Adrenal gland (tissue), 5 donors: ENCODE data around the gene KCNK10.

Experiments used
- POLR2A ChIP-seq, 2 donors: fragments of 450-650 bp; IDR thresholded peaks; one replicate each; pipeline ENCODE4 v1.6.1; 2017; ENCODE audit warnings: antibody characterized with exemption in 2 of 2, mild to moderate bottlenecking in 2 of 2, moderate library complexity in 1 of 2
- TF ChIP-seq, protein P1 (sequence below), 6 experiments: fragments of 450-650 bp in 4 of 6; fragments of 200-600 bp in 2 of 6; sonication (generic) in 1 of 6; IDR thresholded peaks; 1 replicate in 5 of 6; 2 replicates in 1 of 6; pipeline versions ENCODE4 v1.5.1 to v1.8.0; 2016 to 2021; ENCODE audit warnings: antibody characterized with exemption in 6 of 6, mild to moderate bottlenecking in 2 of 6, moderate library complexity in 1 of 6
- donor health status: DM: no; HTN: no; CAD: no.

DNA sequence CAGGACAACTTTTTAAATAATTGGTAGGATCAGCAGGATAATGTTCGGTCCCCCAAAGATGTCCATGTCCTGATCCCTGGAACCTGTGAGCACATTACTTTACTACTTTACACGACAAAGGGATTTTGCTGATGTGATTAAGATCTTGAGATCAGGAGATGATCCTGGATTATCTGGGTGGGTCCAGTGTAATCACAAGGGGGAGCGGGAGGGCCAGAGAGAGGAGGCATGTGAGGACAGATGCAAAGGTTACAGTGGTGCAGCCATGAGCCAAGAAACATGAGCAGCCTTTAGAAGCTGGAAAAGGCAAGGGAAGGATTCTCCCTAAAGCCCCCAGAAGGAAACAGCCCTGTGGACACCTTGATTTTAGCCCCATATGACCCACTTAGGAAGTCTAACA lies 33.1 kb downstream of the KCNK10 start:
- TF ChIP-seq, protein P1, sequence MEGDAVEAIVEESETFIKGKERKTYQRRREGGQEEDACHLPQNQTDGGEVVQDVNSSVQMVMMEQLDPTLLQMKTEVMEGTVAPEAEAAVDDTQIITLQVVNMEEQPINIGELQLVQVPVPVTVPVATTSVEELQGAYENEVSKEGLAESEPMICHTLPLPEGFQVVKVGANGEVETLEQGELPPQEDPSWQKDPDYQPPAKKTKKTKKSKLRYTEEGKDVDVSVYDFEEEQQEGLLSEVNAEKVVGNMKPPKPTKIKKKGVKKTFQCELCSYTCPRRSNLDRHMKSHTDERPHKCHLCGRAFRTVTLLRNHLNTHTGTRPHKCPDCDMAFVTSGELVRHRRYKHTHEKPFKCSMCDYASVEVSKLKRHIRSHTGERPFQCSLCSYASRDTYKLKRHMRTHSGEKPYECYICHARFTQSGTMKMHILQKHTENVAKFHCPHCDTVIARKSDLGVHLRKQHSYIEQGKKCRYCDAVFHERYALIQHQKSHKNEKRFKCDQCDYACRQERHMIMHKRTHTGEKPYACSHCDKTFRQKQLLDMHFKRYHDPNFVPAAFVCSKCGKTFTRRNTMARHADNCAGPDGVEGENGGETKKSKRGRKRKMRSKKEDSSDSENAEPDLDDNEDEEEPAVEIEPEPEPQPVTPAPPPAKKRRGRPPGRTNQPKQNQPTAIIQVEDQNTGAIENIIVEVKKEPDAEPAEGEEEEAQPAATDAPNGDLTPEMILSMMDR (IDR thresholded peaks at IDR 0.05), result no peak
- no peak for TF ChIP-seq POLR2A (IDR thresholded peaks at IDR 0.05)
